ENCODE measurements around the gene ARCN1.

The ARCN1 gene

DNA sequence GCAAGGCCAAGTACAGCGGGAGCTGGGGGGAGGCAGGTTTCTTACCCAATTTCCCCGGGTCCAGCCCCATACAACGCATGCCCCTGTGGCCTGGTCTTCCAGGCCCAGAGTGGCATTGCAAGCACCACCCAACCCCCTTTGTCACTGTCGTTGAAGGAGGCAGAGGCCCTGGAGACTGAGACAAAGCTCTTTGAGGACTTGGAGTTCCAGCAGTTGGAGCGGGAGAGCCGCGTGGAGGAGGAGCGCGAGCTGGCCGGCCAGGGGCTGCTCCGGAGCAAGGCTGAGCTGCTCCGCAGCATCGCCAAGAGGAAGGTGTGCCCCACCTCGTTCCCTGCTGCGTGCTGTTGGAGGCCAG lies 63.0 kb downstream of the ARCN1 start:
- DNase-seq (ENCODE audit: low read depth) = no peak
- TF ChIP-seq, protein P1, sequence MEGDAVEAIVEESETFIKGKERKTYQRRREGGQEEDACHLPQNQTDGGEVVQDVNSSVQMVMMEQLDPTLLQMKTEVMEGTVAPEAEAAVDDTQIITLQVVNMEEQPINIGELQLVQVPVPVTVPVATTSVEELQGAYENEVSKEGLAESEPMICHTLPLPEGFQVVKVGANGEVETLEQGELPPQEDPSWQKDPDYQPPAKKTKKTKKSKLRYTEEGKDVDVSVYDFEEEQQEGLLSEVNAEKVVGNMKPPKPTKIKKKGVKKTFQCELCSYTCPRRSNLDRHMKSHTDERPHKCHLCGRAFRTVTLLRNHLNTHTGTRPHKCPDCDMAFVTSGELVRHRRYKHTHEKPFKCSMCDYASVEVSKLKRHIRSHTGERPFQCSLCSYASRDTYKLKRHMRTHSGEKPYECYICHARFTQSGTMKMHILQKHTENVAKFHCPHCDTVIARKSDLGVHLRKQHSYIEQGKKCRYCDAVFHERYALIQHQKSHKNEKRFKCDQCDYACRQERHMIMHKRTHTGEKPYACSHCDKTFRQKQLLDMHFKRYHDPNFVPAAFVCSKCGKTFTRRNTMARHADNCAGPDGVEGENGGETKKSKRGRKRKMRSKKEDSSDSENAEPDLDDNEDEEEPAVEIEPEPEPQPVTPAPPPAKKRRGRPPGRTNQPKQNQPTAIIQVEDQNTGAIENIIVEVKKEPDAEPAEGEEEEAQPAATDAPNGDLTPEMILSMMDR (conservative IDR thresholded peaks at IDR 0.05; ENCODE audit: low read depth, low read length) = no peak
- peak overlapping the region; percentile 6 for H3K4me3 ChIP-seq (ENCODE audit: low read length)

DNA sequence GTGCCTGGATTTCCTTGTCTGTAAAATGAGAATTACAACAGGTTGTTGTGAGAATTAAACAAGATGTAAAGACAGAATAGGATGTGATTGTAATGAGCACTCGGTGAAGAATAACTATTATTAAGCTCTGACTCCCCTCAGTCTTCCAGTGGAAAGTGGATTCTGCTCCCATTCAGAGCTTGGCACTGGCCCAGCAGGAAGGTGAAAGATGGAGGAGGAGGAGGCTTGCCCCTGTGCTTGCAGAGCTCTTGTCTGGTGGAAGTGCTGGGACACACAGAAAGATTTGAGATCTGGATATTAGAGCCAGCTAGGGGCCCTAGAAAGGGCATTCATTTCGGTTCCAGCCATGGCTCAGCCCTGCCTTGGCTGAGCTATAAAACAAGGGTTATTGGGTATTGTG lies 63.4 kb downstream of the ARCN1 start:
- TF ChIP-seq, protein P1 (conservative IDR thresholded peaks at IDR 0.05; ENCODE audit: low read depth, low read length) = no peak
- no peak for DNase-seq (ENCODE audit: low read depth)
- H3K4me3 ChIP-seq (ENCODE audit: low read length) = no peak overlapping the region

DNA sequence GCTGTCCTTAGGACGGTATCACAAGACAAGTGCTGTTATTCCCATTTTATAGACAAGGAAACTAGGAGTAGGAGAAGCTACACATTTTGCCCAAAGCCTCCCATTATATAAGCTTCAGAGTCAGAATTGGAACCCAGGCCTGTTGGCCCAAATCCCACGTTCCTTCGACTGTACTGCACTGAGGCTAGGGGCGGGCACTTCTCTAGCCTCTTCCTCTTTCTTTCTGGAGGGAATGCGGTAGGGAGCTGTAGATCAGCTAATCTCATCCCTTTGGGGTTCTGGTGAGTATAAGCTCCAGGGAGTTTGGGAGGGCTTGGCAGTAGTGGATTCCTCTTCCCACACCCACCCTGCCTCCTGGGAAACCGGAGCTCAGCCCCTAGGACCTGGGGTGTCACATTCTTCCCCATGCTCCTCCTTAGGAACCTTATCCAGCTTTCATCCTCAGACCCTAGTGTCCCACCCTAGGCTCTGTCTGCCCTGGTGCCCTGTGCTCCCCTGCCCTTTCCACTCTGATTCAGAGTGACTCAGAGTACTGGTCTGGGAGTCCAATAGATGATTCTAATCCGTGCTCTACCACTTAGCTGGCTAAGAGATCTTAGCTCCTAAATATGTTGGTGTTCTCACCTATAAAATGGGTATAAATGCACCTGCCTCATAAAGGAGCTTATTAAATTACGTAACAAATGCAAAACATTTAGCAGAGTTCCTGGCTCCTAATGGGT lies 64.5 kb downstream of the ARCN1 start:
- TF ChIP-seq, protein P1 (conservative IDR thresholded peaks at IDR 0.05; ENCODE audit: low read depth, low read length) = no peak
- H3K4me3 ChIP-seq (ENCODE audit: low read length) = no peak overlapping the region
- DNase-seq (ENCODE audit: low read depth) = no peak

DNA sequence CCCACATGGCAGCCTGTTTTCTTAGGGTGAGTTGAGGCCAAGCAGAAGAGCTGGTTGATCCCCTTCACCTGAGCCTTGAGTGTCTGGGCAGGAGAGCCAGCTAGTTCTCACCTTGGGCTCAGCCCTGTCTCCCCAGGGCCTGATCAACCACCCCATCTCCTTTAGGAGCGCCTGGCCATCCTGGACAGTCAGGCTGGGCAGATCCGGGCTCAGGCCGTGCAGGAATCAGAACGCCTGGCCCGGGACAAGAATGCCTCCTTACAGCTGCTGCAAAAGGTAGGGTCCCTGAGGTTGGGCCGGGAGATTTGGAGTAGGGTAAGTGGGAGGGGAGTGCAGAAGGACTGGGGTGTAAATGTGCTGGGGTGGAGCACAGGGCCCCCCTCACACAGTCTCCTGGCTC lies 66.5 kb downstream of the ARCN1 start:
- no peak overlapping the region for H3K4me3 ChIP-seq (ENCODE audit: low read length)
- no peak for DNase-seq (ENCODE audit: low read depth)
- TF ChIP-seq, protein P1 (conservative IDR thresholded peaks at IDR 0.05; ENCODE audit: low read depth, low read length) = no peak

DNA sequence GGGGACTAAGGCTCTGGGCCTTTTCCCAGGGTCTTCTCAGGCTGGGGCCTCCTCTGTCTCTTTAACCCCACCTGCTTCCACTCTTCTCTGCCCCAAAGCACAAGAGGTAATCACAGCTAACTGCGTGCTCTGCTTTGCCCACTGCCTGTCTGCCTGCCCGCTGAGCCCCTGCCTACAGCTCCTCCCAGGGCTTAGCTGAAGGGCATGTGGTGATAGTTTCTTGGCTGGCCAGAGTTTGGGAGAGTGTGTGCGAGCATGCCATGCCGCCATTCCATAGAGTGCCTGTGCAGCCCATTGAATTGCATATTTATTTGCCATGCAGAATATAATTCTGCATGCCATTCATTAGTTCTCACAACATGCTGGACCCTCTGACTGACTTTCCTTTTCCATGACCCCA lies 67.7 kb downstream of the ARCN1 start:
- H3K4me3 ChIP-seq (ENCODE audit: low read length) = no peak overlapping the region
- DNase-seq (ENCODE audit: low read depth) = no peak
- TF ChIP-seq, protein P1 (conservative IDR thresholded peaks at IDR 0.05; ENCODE audit: low read depth, low read length) = no peak

DNA sequence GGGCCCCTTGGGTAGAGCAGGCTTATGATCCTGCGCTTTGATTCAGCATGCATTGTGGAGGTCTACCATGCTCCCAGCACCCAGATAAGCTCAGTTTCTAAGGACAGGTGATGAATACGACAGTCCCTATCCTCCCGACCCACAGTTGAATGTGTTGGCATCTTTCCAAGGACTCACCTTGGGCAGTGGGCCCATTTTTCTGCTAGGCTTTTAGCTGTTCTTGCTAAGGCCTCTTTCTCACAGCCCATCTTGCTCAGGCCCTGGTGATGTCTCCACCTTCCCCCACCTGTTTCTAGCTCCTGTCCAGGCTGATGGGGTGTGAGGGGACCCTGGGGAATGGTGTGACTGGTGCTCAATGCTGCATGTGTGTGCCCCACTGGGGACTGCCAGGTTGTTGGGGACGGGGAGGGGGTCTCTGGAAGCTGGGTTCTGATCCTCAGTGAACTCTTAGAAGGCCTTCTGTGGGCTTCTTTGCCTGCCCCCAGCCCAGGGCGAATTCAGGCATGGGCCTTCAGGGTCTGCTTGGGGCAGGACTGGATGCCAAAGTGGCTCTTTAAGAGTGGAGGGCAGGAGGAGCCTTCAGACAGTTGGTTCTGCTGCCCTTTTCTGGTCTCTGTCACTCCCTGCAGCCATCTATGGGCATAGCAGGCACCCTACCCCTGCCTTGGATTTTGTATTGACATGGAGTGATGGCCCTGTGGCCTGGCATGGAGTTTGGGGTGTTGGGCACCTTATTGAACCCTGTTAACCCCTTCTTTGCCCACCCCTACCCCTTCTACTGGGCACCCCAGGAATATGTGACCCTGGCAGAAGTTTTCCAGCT lies 68.3 kb downstream of the ARCN1 start:
- DNase-seq (ENCODE audit: low read depth) = no peak
- TF ChIP-seq, protein P1 (conservative IDR thresholded peaks at IDR 0.05; ENCODE audit: low read depth, low read length) = no peak

More for the DNA sequence above, 68.3 kb downstream of the ARCN1 start:
- H3K4me3 ChIP-seq (ENCODE audit: low read length) = no peak overlapping the region

Measured in retinal pigment epithelial cell (primary cell).